HUES64 (cell line): ENCODE measurements around the gene WDR6. TPM values are rescaled to one million over a fixed set of nuclear protein-coding genes. Genes with fewer than 3 reads are reported as not detected.

Source experiments
- H3K27ac ChIP-seq: 2 replicates; pipeline ENCODE4 v1.7.0; 2013; ENCODE audit warnings: low read depth, low read length, inconsistent platforms
- H3K27me3 ChIP-seq: 2 replicates; pipeline ENCODE4 v1.6.1; 2013; ENCODE audit warnings: mild to moderate bottlenecking, low read length; ENCODE audit not compliant: insufficient read depth
- H3K36me3 ChIP-seq: 2 replicates; pipeline ENCODE4 v1.6.1; 2013; ENCODE audit warnings: mild to moderate bottlenecking, low read length; ENCODE audit not compliant: insufficient read depth
- H3K4me1 ChIP-seq: 2 replicates; pipeline ENCODE4 v1.6.1; 2013; ENCODE audit warnings: mild to moderate bottlenecking, low read length, moderate library complexity; ENCODE audit not compliant: insufficient read depth
- H3K4me3 ChIP-seq: 2 replicates; pipeline ENCODE4 v1.5.1; 2013; ENCODE audit warnings: mild to moderate bottlenecking, low read length, moderate library complexity
- H3K9ac ChIP-seq: 2 replicates; pipeline ENCODE4 v1.6.1; 2013; ENCODE audit warnings: mild to moderate bottlenecking, low read depth, low read length
- H3K9me3 ChIP-seq: 2 replicates; pipeline ENCODE4 v1.6.1; 2013; ENCODE audit warnings: low read depth, low read length; ENCODE audit not compliant: insufficient read depth
- WGBS: fragments of 150-250, 120-280 bp; methylation state at CpG from one replicate; pipeline ENCODE4 v1.1.7; 2013; ENCODE audit warnings: missing lambda C conversion rate; 5-methylcytosine and 5-hydroxymethylcytosine counted together
- polyA plus RNA-seq, 2 experiments: library from polyadenylated mRNA; stranded (reverse); fragments of 50-300 nt; gene quantifications; one replicate each; pipeline ENCODE4 v1.2.3, GENCODE V29; 2013

WDR6 gene
- polyA plus RNA-seq (2013, experiment 1 of 2) = 102 TPM
- 90.3 TPM for polyA plus RNA-seq (2013, experiment 2 of 2)

GRCh38 chr3:49007068-49007770 lies at the start of gene WDR6:
WDR6 (plus strand) TSS chr3:49007391; CDS start chr3:49007432, 41 bp downstream.
- Histone ChIP-seq H3K4me3 (peak within 1 kb of the TSS; percentile 96), H3K9ac (peak within 1 kb of the TSS; percentile 100), H3K36me3 (peaks cover 16% of the 10 kb centered on the region), H3K9me3 (no peaks in the 10 kb centered on the region), H3K27ac (peak within 1 kb of the TSS; percentile 100), H3K27me3 (no peaks in the 10 kb centered on the region), H3K4me1 (0 out of 2 replicates have a peak, but pooled peaks cover 6% of the 10 kb centered on the region)
- under 1% methylated on average over 65 of the region's 65 CpGs for WGBS

GRCh38 chr3:48960841-48961413 lies 46.3 kb upstream of the WDR6 start:
- Histone ChIP-seq H3K4me3 (no peak overlapping the region), H3K27me3 (no peaks in the 10 kb centered on the region), H3K27ac (no peak overlapping the region), H3K9ac (no peak overlapping the region), H3K36me3 (peaks cover 38% of the 10 kb centered on the region), H3K9me3 (no peaks in the 10 kb centered on the region), H3K4me1 (peaks cover 23% of the 10 kb centered on the region)
- 92% methylated on average over 4 of the region's 4 CpGs for WGBS

- 100% methylated on average over 2 of the region's 2 CpGs for WGBS
- Histone ChIP-seq H3K27ac (no peak overlapping the region), H3K9ac (no peak overlapping the region), H3K4me1 (peaks cover 23% of the 10 kb centered on the region), H3K4me3 (no peak overlapping the region), H3K36me3 (peaks cover 52% of the 10 kb centered on the region), H3K27me3 (no peaks in the 10 kb centered on the region), H3K9me3 (no peaks in the 10 kb centered on the region)
These were observed 44.9 kb upstream of the WDR6 start for GRCh38 chr3:48962340-48962739.

GRCh38 chr3:48962939-48963338 lies 44.3 kb upstream of the WDR6 start:
- WGBS = 80% methylated on average over 4 of the region's 4 CpGs
- Histone ChIP-seq H3K9me3 (no peaks in the 10 kb centered on the region), H3K36me3 (peaks cover 56% of the 10 kb centered on the region), H3K4me1 (peaks cover 23% of the 10 kb centered on the region), H3K9ac (0 out of 2 replicates have a peak overlapping the region, but pooled peaks have one; percentile 20), H3K27ac (peak overlapping the region; percentile 59; the same call in 1 of the 2 replicates), H3K4me3 (no peak overlapping the region), H3K27me3 (no peaks in the 10 kb centered on the region)

GRCh38 chr3:48963591-48963990 lies 43.6 kb upstream of the WDR6 start:
- Histone ChIP-seq H3K36me3 (peaks cover 58% of the 10 kb centered on the region), H3K4me3 (peak overlapping the region; percentile 27; the same call in 1 of the 2 replicates), H3K9me3 (no peaks in the 10 kb centered on the region), H3K27ac (peak overlapping the region; percentile 59; the same call in 1 of the 2 replicates), H3K4me1 (peaks cover 23% of the 10 kb centered on the region), H3K27me3 (no peaks in the 10 kb centered on the region), H3K9ac (peak overlapping the region; percentile 20; the same call in 1 of the 2 replicates)
- WGBS = 55% methylated on average over 2 of the region's 2 CpGs

- 89% methylated on average over 2 of the region's 3 CpGs for WGBS
- H3K4me3 ChIP-seq = no peak overlapping the region
- peaks cover 21% of the 10 kb centered on the region for H3K4me1 ChIP-seq
- peaks cover 80% of the 10 kb centered on the region for H3K36me3 ChIP-seq
- no peak overlapping the region for H3K27ac ChIP-seq
- no peak overlapping the region for H3K9ac ChIP-seq
- no peaks in the 10 kb centered on the region for H3K27me3 ChIP-seq
- H3K9me3 ChIP-seq = no peaks in the 10 kb centered on the region
These were observed 40.8 kb upstream of the WDR6 start for GRCh38 chr3:48966367-48966766.

- Histone ChIP-seq H3K9ac (no peak overlapping the region), H3K4me1 (peaks cover 19% of the 10 kb centered on the region), H3K27ac (no peak overlapping the region), H3K36me3 (peaks cover 80% of the 10 kb centered on the region), H3K4me3 (no peak overlapping the region), H3K27me3 (no peaks in the 10 kb centered on the region), H3K9me3 (no peaks in the 10 kb centered on the region)
- WGBS = 97% methylated on average over 7 of the region's 7 CpGs
These were observed 40.3 kb upstream of the WDR6 start for GRCh38 chr3:48966876-48967361.

GRCh38 chr3:48970586-48970985 lies 36.6 kb upstream of the WDR6 start:
- Histone ChIP-seq H3K36me3 (peaks cover 94% of the 10 kb centered on the region), H3K4me3 (no peak overlapping the region), H3K9ac (no peak overlapping the region), H3K27ac (no peak overlapping the region), H3K4me1 (no peaks in the 10 kb centered on the region), H3K27me3 (no peaks in the 10 kb centered on the region), H3K9me3 (no peaks in the 10 kb centered on the region)
- WGBS = 90% methylated on average over 6 of the region's 6 CpGs

- 95% methylated on average over 10 of the region's 10 CpGs for WGBS
- Histone ChIP-seq H3K9ac (no peak overlapping the region), H3K9me3 (no peaks in the 10 kb centered on the region), H3K27ac (no peak overlapping the region), H3K27me3 (no peaks in the 10 kb centered on the region), H3K4me3 (no peak overlapping the region), H3K36me3 (peaks cover 92% of the 10 kb centered on the region), H3K4me1 (no peaks in the 10 kb centered on the region)
These were observed 32.9 kb upstream of the WDR6 start for GRCh38 chr3:48974076-48974864.

GRCh38 chr3:48979451-48979850 lies 27.7 kb upstream of the WDR6 start:
- Histone ChIP-seq H3K9me3 (no peaks in the 10 kb centered on the region), H3K9ac (no peak overlapping the region), H3K27ac (no peak overlapping the region), H3K36me3 (peaks cover 93% of the 10 kb centered on the region), H3K4me1 (no peaks in the 10 kb centered on the region), H3K27me3 (no peaks in the 10 kb centered on the region), H3K4me3 (no peak overlapping the region)
- WGBS = 87% methylated on average over 3 of the region's 3 CpGs

- 98% methylated on average over 4 of the region's 4 CpGs for WGBS
- Histone ChIP-seq H3K4me3 (no peak overlapping the region), H3K9me3 (no peaks in the 10 kb centered on the region), H3K27me3 (no peaks in the 10 kb centered on the region), H3K9ac (no peak overlapping the region), H3K4me1 (no peaks in the 10 kb centered on the region), H3K36me3 (peaks cover 93% of the 10 kb centered on the region), H3K27ac (no peak overlapping the region)
These were observed 26.9 kb upstream of the WDR6 start for GRCh38 chr3:48980295-48980694.
